Liver (tissue), 3 donors: Measurements from ENCODE around the gene KCNJ18.

Experiments
- GABPA ChIP-seq, 2 donors: IDR thresholded peaks in 1 of 2; conservative IDR thresholded peaks in 1 of 2; 2 replicates each; pipeline ENCODE4 v1.6.1; 2016; ENCODE audit warnings: antibody characterized with exemption in 2 of 2, mild to moderate bottlenecking in 1 of 2, moderate library complexity in 1 of 2
- HNF4A ChIP-seq, 2 donors: conservative IDR thresholded peaks; 2 replicates each; pipeline ENCODE4 v1.6.1; 2016; ENCODE audit warnings: antibody characterized with exemption in 2 of 2, mild to moderate bottlenecking in 2 of 2
- JUND ChIP-seq, 2 donors: IDR thresholded peaks; 2 replicates each; pipeline ENCODE4 v1.6.1; 2016; ENCODE audit warnings: antibody characterized with exemption in 2 of 2
- NR2F2 ChIP-seq: IDR thresholded peaks from 2 replicates; pipeline ENCODE4 v1.6.1; 2016; ENCODE audit warnings: antibody characterized with exemption
- RAD21 ChIP-seq, 2 donors: IDR thresholded peaks; 2 replicates each; pipeline ENCODE4 v1.6.1; 2016; ENCODE audit warnings: antibody characterized with exemption in 2 of 2, mild to moderate bottlenecking in 2 of 2
- SP1 ChIP-seq: IDR thresholded peaks from 2 replicates; pipeline ENCODE4 v1.6.1; 2018; ENCODE audit warnings: antibody characterized with exemption, mild to moderate bottlenecking
- TAF1 ChIP-seq: conservative IDR thresholded peaks from 2 replicates; pipeline ENCODE4 v1.6.1; 2016; ENCODE audit warnings: antibody characterized with exemption, mild to moderate bottlenecking
- TF ChIP-seq, protein P1 (sequence below): IDR thresholded peaks from 2 replicates; pipeline ENCODE4 v1.6.1; 2016; ENCODE audit warnings: antibody characterized with exemption
- TF ChIP-seq, protein P2 (sequence below): fragments of 150-350 bp; IDR thresholded peaks from 2 replicates; pipeline ENCODE4 v1.5.1; 2017; ENCODE audit warnings: improper control_type of control experiment, low read depth, low read length; ENCODE audit not compliant: missing input control
- TF ChIP-seq, protein P3 (sequence below): IDR thresholded peaks from 2 replicates; pipeline ENCODE4 v1.6.1; 2016; ENCODE audit warnings: antibody characterized with exemption
- donor health status: healthy.
- donor health status: healthy.

DNA sequence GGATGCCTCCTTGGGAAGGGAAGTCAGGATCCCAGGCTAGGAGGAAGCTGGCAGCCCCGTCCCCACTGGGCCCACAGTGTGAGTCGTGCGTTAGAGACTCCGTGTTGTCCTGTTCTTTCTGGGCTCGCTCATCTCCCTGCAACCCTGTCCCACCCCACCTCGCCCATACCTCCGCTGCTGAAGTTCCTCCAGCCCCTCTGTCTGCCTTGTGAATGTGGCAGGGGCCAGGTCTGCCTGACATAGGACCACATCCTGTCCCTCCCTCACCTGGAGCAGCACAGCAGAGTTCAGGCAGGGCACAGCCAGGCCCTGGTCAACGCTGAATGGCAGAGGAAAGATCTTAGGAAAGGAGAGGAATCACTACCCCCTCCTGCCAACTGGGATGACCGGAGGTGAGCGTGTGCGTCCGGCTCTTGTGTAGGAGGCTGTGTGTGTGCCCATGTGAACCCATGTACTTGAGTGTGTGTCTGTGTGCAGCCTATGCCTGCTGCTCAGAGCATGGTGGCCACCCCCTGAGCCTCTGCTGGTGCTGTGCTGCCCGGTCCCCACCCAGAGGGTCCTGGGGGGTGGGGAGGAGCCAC, 12.8 kb downstream of the KCNJ18 start:
- TF ChIP-seq, protein P1, sequence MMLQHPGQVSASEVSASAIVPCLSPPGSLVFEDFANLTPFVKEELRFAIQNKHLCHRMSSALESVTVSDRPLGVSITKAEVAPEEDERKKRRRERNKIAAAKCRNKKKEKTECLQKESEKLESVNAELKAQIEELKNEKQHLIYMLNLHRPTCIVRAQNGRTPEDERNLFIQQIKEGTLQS: no peak
- TF ChIP-seq, protein P2, sequence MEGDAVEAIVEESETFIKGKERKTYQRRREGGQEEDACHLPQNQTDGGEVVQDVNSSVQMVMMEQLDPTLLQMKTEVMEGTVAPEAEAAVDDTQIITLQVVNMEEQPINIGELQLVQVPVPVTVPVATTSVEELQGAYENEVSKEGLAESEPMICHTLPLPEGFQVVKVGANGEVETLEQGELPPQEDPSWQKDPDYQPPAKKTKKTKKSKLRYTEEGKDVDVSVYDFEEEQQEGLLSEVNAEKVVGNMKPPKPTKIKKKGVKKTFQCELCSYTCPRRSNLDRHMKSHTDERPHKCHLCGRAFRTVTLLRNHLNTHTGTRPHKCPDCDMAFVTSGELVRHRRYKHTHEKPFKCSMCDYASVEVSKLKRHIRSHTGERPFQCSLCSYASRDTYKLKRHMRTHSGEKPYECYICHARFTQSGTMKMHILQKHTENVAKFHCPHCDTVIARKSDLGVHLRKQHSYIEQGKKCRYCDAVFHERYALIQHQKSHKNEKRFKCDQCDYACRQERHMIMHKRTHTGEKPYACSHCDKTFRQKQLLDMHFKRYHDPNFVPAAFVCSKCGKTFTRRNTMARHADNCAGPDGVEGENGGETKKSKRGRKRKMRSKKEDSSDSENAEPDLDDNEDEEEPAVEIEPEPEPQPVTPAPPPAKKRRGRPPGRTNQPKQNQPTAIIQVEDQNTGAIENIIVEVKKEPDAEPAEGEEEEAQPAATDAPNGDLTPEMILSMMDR: no peak
- TF ChIP-seq, protein P3, sequence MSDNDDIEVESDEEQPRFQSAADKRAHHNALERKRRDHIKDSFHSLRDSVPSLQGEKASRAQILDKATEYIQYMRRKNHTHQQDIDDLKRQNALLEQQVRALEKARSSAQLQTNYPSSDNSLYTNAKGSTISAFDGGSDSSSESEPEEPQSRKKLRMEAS: no peak
- TF ChIP-seq TAF1: no peak
- no peak for TF ChIP-seq NR2F2
- no peak for TF ChIP-seq SP1
- no peak for TF ChIP-seq GABPA (IDR thresholded peaks at IDR 0.05 in 1 of 2, conservative IDR thresholded peaks at IDR 0.05 in 1 of 2)
- TF ChIP-seq RAD21 (IDR thresholded peaks at IDR 0.05): no peak
- no peak for TF ChIP-seq JUND (IDR thresholded peaks at IDR 0.05)
- no peak for TF ChIP-seq HNF4A (conservative IDR thresholded peaks at IDR 0.05)
